ENCODE data around the gene ZNF177.

ZNF177 gene

DNA sequence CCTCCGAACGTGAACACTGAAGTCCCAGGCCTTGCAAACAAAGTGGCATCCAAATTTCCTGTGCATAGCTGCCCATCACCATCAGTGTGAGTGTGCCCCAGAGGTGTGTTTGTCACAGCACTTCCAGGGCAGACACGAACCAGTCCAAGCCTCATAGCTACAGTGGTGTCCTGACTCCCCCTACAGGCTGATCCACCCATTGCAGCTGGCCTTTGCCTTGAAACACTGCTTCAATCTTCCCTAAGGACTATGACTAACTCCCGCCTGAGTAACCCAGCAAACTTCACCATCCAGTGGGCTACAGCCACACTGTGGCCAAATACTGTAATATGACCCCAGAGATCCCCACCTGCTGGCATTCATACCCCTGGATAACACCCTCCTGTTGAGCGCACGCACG is 68.7 kb downstream of the ZNF177 start:
- peak; percentile 42 for DNase-seq
